ENCODE measurements around the gene VEGFA. TPM values are rescaled to one million over a fixed set of nuclear protein-coding genes. Genes with fewer than 3 reads are reported as not detected.

The VEGFA gene
- total RNA-seq (2021): 112 and 117 TPM in 2 replicates
- Bru-seq, nascent RNA: percentile 89 among the genes with signal in this experiment
- BruChase-seq, experiment 1, labeled RNA remaining after a 2-hour chase: percentile 91 among the genes with signal in this experiment
- BruChase-seq, experiment 2, labeled RNA remaining after a 6-hour chase: percentile 93 among the genes with signal in this experiment
- long read RNA-seq, transcript VEGFA-231 (8 exons, 1,188 nt): minor isoform, 5 of 85 reads
- long read RNA-seq, transcript VEGFA-205 (7 exons, 3,535 nt): minor isoform, 18 of 85 reads
- long read RNA-seq, transcript VEGFA-227 (6 exons, 984 nt): major isoform, 36 of 85 reads
- long read RNA-seq, partial matches to known transcripts: 6 of 85 reads
- long read RNA-seq, other reads (novel, unspliced or antisense): 12 of 85 reads

- no peaks in the 10 kb centered on the region for H3K27me3 ChIP-seq (ENCODE audit: insufficient read depth, low read depth)
- ChIA-PET CTCF (interaction anchor here (0.6 to 1.4 kb wide), 15 partner anchors 45 to 309 kb away, joined by 3 to 19 read pairs (median 6); partner anchors contain the start of gene GTPBP2), POLR2A (ENCODE audit: unreplicated experiment) (interaction anchor here (0.6 to 0.7 kb wide), 9 partner anchors 18 to 363 kb away, joined by 3 to 8 read pairs (median 4); no protein-coding TSS in a partner anchor)
- peaks cover 12% of the 10 kb centered on the region for H3K4me1 ChIP-seq (replicated peaks; ENCODE audit: insufficient read depth)
- peaks cover 28% of the 10 kb centered on the region for H4K20me1 ChIP-seq (ENCODE audit: insufficient read depth)
- H3K79me2 ChIP-seq (ENCODE audit: low read depth): peaks cover 47% of the 10 kb centered on the region
- peak; percentile 76 to 85 for DNase-seq
- peak within 1 kb of the TSS; percentile 99 for H3K4me2 ChIP-seq
- peak within 1 kb of the TSS; percentile 90 for H3K4me3 ChIP-seq
- peaks cover 10% of the 10 kb centered on the region; the same call in 1 of the 2 replicates for H3F3A ChIP-seq (ENCODE audit: insufficient read depth, low read depth)
- H2AFZ ChIP-seq: no peak within 1 kb of the TSS; the same call in 1 of the 2 replicates
- TF ChIP-seq EZH2 (IDR thresholded peaks at IDR 0.05; ENCODE audit: low read depth): no peak
- TF ChIP-seq, protein P1, sequence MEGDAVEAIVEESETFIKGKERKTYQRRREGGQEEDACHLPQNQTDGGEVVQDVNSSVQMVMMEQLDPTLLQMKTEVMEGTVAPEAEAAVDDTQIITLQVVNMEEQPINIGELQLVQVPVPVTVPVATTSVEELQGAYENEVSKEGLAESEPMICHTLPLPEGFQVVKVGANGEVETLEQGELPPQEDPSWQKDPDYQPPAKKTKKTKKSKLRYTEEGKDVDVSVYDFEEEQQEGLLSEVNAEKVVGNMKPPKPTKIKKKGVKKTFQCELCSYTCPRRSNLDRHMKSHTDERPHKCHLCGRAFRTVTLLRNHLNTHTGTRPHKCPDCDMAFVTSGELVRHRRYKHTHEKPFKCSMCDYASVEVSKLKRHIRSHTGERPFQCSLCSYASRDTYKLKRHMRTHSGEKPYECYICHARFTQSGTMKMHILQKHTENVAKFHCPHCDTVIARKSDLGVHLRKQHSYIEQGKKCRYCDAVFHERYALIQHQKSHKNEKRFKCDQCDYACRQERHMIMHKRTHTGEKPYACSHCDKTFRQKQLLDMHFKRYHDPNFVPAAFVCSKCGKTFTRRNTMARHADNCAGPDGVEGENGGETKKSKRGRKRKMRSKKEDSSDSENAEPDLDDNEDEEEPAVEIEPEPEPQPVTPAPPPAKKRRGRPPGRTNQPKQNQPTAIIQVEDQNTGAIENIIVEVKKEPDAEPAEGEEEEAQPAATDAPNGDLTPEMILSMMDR (conservative IDR thresholded peaks at IDR 0.05): peak; percentile 99
- no peaks in the 10 kb centered on the region for H3K9me2 ChIP-seq (ENCODE audit: insufficient read depth)
- H3K9me3 ChIP-seq (ENCODE audit: insufficient read depth, low read depth): no peaks in the 10 kb centered on the region
- peaks cover 26% of the 10 kb centered on the region for H3K36me3 ChIP-seq (ENCODE audit: low read depth)
- H3K27ac ChIP-seq: peak within 1 kb of the TSS; percentile 94
- intact Hi-C loops (cut with micrococcal nuclease; ENCODE audit: unreplicated experiment): loop anchor here (1.0 to 5.0 kb wide), 9 partner anchors 44 to 310 kb away; no protein-coding TSS in a partner anchor
- BruUV-seq (replicated peaks): TSS peak; percentile 40
These were observed at the start of gene VEGFA for GRCh38 chr6:43769526-43770371. TSS of gene VEGFA (plus strand) at chr6:43770211.

GRCh38 chr6:43720999-43721398 lies 49.0 kb upstream of the VEGFA start:
- no peaks in the 10 kb centered on the region for H3K9me3 ChIP-seq (ENCODE audit: insufficient read depth, low read depth)
- no peaks in the 10 kb centered on the region for H3K79me2 ChIP-seq (ENCODE audit: low read depth)
- no peaks in the 10 kb centered on the region for H3K27me3 ChIP-seq (ENCODE audit: insufficient read depth, low read depth)
- DNase-seq: no peak
- H3F3A ChIP-seq (ENCODE audit: insufficient read depth, low read depth): peaks cover 7% of the 10 kb centered on the region; the same call in 1 of the 2 replicates
- no peaks in the 10 kb centered on the region for H4K20me1 ChIP-seq (ENCODE audit: insufficient read depth)
- CTCF ChIA-PET: interaction anchor here (0.6 to 1.2 kb wide), 2 partner anchors 53 to 121 kb away, joined by 4 to 5 read pairs; no protein-coding TSS in a partner anchor
- H2AFZ ChIP-seq: no peak overlapping the region
- BruUV-seq (replicated peaks): no TSS peak
- intact Hi-C loops (cut with micrococcal nuclease; ENCODE audit: unreplicated experiment): loop anchor here (5.0 kb wide), 1 partner anchor 231 kb away; no protein-coding TSS in a partner anchor
- H3K4me3 ChIP-seq: no peak overlapping the region
- no peak overlapping the region for H3K27ac ChIP-seq
- H3K4me1 ChIP-seq (replicated peaks; ENCODE audit: insufficient read depth): peaks cover 26% of the 10 kb centered on the region
- no peaks in the 10 kb centered on the region for H3K36me3 ChIP-seq (ENCODE audit: low read depth)
- POLR2A ChIA-PET (ENCODE audit: unreplicated experiment): no interaction called here
- no peaks in the 10 kb centered on the region for H3K9me2 ChIP-seq (ENCODE audit: insufficient read depth)
- H3K4me2 ChIP-seq: no peak overlapping the region
- no peak for TF ChIP-seq EZH2 (IDR thresholded peaks at IDR 0.05; ENCODE audit: low read depth)
- TF ChIP-seq, protein P1 (conservative IDR thresholded peaks at IDR 0.05): no peak

Data from PC-9 (cell line).